ENCODE data around the gene ATP5F1E. TPM values are rescaled to one million over a fixed set of nuclear protein-coding genes. Genes with fewer than 3 reads are reported as not detected.
A peak's percentile ranks its signal among the peaks of the same experiment; 100 is the strongest.

The ATP5F1E gene
- 10 to 100 TPM; 34.5 to 94.0 (median 69.8) TPM for total RNA-seq

DNA sequence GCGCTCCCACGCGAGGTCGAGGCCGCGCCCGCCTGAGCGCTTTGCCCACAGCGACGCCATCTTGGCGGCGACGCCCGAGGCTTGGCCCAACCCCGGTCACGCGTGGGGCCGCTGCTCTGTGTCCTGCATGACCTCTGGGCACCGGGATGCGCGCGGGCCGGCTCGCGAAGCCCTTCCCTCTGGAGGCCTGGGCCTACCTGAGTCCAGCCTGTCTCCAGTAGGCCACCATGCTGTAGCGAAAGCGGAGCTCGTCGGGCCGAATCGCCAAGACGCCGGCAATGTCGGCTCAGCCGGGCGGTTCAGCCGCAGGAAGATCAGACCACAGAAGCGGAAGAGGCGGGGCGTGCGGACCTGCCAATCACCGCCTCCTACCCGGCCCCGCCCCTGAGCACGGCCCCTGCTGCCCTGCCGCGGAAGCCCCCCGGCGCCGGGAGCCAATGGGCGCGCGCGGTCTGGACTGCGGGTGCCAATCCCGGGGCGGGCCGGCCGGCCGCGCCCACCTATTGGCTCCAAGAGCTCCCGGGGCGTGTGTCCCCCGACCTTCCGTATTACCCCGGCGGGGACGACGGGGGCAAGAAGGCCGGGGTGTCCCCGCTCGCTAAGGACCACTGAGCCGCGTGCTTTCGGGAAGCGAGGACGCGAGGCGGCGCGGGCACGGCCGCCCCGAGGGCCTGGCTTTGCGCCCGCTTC lies at the start of gene ATP5F1E:
TSS of gene ATP5F1E (minus strand) at position 313 of the 690 bp plus-strand sequence. CDS start at position 229, 84 bp downstream.
- Histone ChIP-seq H3K4me1 (replicated peaks in 1 of 2) (peaks cover 17 to 48% of the 10 kb centered on the region in 2 donors), H3K27ac (peak within 1 kb of the TSS; percentile 93), H3K4me3 (peak within 1 kb of the TSS; percentile 79 to 96 (median 82))
- in situ Hi-C loops (cut with MboI; ENCODE audit: low pct_unique_long_range_greater_than_20kb in 2 of 9, low sequenced_read_pairs in 9 of 9, unreplicated experiment in 9 of 9): loop anchor here in 1 of 9 experiments (25.0 kb wide), 1 partner anchor 145 kb away; no protein-coding TSS in a partner anchor
- peak; percentile 95 to 99 (median 98) for ATAC-seq (replicated peaks in 6 of 8)
- WGBS, 10 experiments: 0% methylated on average over 1 to 12 of the region's 86 CpGs; no CpG with 5 or more reads in 6 of the 10 experiments

- H3K4me3 ChIP-seq: no peak overlapping the region
- H3K4me1 ChIP-seq (replicated peaks in 1 of 2): no peaks in the 10 kb centered on the region
- in situ Hi-C loops (cut with MboI; ENCODE audit: low pct_unique_long_range_greater_than_20kb in 2 of 9, low sequenced_read_pairs in 9 of 9, unreplicated experiment in 9 of 9): loop anchor here in 1 of 9 experiments (25.0 kb wide), 1 partner anchor 331 kb away; no protein-coding TSS in a partner anchor
- no peak for ATAC-seq (replicated peaks in 6 of 8)
- WGBS, 10 experiments: 20 to 91% (median 70%) methylated on average over 1 to 3 of the region's 3 CpGs; no CpG with 5 or more reads in 1 of the 10 experiments
- H3K27ac ChIP-seq: no peak overlapping the region
Measured at GRCh38 chr20:59081036-59081435, 48.9 kb upstream of the ATP5F1E start.

- in situ Hi-C loops (cut with MboI; ENCODE audit: low pct_unique_long_range_greater_than_20kb in 2 of 9, low sequenced_read_pairs in 9 of 9, unreplicated experiment in 9 of 9): loop anchor here in 1 of 9 experiments (25.0 kb wide), 1 partner anchor 334 kb away; no protein-coding TSS in a partner anchor
- Histone ChIP-seq H3K4me3 (no peak overlapping the region), H3K4me1 (replicated peaks in 1 of 2) (peaks cover 0 to 5% of the 10 kb centered on the region in 2 donors), H3K27ac (no peak overlapping the region)
- WGBS, 10 experiments: 20 to 100% (median 84%) methylated on average over 1 to 5 of the region's 5 CpGs; no CpG with 5 or more reads in 3 of the 10 experiments
- no peak for ATAC-seq (replicated peaks in 6 of 8)
Measured at GRCh38 chr20:59078231-59078630, 46.1 kb upstream of the ATP5F1E start.

DNA sequence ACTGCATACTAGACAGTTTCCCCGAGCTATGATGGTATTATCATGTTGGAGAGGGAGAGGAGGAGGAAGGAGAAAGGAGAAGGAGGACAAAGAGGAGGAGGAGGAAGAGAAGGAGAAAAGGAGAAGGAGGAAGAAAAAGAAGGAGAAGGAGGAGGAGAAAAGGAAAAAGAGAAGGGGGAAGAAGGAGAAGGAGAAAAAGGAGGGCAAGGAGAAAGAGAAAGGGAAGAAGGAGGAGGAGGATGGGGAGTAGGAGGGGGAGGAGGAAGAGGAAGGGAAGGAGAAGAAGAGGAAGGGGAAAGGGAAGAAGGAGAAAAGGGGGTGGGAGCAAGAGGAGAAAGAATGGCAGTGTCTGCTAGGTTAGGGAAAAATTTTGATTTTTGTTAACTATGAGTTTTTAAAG lies 45.6 kb upstream of the ATP5F1E start:
- no peak overlapping the region for H3K4me3 ChIP-seq
- H3K4me1 ChIP-seq (replicated peaks in 1 of 2): peaks cover 0 to 5% of the 10 kb centered on the region in 2 donors
- H3K27ac ChIP-seq: no peak overlapping the region
- in situ Hi-C loops (cut with MboI; ENCODE audit: low pct_unique_long_range_greater_than_20kb in 2 of 9, low sequenced_read_pairs in 9 of 9, unreplicated experiment in 9 of 9): loop anchor here in 1 of 9 experiments (25.0 kb wide), 1 partner anchor 335 kb away; no protein-coding TSS in a partner anchor
- no peak for ATAC-seq (replicated peaks in 6 of 8)
- 0 to 80% (median 16%) methylated on average over 1 of the region's 1 CpG; no CpG with 5 or more reads in 4 of the 10 experiments for WGBS, 10 experiments

DNA sequence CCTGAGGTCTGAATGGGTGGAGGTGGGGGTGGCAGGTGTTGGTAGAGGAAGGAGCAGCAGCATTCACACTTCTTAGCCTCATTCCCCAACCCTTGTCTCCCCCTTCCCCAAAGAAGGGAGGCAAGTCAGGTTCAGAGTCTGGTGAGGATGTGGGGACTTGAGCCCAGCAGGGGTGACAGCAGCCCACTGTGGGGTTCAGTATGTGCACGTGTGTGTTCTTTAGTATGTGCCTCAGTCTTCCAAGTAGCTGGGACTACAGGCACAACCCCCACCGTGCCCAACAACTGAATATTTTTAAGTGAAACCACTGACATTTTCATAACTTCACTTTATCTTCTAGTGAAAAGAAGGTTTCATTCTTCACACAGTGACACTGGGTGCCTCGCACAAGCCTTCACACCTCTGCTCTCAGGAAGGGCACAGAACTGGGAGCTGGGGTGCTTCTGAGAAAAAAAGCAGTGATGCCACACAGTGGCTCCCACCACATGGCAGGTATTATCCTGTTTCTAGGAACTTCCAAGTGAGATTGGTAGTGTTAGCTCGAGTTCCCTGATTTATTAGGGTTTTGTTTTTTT lies 43.9 kb upstream of the ATP5F1E start:
- H3K27ac ChIP-seq: no peak overlapping the region
- ATAC-seq (replicated peaks in 6 of 8): no peak
- peaks cover 0 to 5% of the 10 kb centered on the region in 2 donors for H3K4me1 ChIP-seq (replicated peaks in 1 of 2)
- in situ Hi-C loops (cut with MboI; ENCODE audit: low pct_unique_long_range_greater_than_20kb in 2 of 9, low sequenced_read_pairs in 9 of 9, unreplicated experiment in 9 of 9): loop anchor here in 1 of 9 experiments (25.0 kb wide), 1 partner anchor 336 kb away; no protein-coding TSS in a partner anchor
- WGBS, 10 experiments: 14 to 100% (median 81%) methylated on average over 1 to 3 of the region's 4 CpGs; no CpG with 5 or more reads in 4 of the 10 experiments
- no peak overlapping the region for H3K4me3 ChIP-seq

- peak in 1 of 8 experiments; percentile 25 for ATAC-seq (replicated peaks in 6 of 8)
- in situ Hi-C loops (cut with MboI; ENCODE audit: low pct_unique_long_range_greater_than_20kb in 2 of 9, low sequenced_read_pairs in 9 of 9, unreplicated experiment in 9 of 9): loop anchor here in 1 of 9 experiments (25.0 kb wide), 1 partner anchor 138 kb away; no protein-coding TSS in a partner anchor
- 10 to 51% (median 42%) methylated on average over 2 to 3 of the region's 3 CpGs; no CpG with 5 or more reads in 1 of the 10 experiments for WGBS, 10 experiments
- H3K27ac ChIP-seq: no peak overlapping the region
- peaks cover 0 to 5% of the 10 kb centered on the region in 2 donors for H3K4me1 ChIP-seq (replicated peaks in 1 of 2)
- no peak overlapping the region for H3K4me3 ChIP-seq
Measured at GRCh38 chr20:59074456-59074855, 42.3 kb upstream of the ATP5F1E start.

DNA sequence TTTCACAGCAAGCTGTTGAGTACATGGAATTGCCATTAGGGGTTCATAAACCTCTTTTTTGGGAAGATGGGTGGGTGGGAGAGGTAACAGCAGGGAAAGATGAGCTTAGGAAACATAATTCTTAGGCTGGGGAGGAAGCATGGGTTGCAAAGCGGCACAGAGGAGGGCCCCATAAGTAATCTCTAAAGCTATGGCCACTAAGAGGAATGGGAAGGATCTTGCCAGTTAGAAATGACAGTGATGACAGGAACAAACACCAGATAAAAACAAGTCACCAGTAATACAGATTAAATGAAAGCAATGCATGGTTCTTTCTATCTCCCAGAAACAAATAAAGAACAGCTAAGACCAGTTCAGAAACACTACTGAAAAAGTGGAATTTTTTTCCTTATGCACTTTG lies 41.4 kb upstream of the ATP5F1E start:
- in situ Hi-C loops (cut with MboI; ENCODE audit: low pct_unique_long_range_greater_than_20kb in 2 of 9, low sequenced_read_pairs in 9 of 9, unreplicated experiment in 9 of 9): loop anchor here in 1 of 9 experiments (25.0 kb wide), 1 partner anchor 139 kb away; no protein-coding TSS in a partner anchor

DNA sequence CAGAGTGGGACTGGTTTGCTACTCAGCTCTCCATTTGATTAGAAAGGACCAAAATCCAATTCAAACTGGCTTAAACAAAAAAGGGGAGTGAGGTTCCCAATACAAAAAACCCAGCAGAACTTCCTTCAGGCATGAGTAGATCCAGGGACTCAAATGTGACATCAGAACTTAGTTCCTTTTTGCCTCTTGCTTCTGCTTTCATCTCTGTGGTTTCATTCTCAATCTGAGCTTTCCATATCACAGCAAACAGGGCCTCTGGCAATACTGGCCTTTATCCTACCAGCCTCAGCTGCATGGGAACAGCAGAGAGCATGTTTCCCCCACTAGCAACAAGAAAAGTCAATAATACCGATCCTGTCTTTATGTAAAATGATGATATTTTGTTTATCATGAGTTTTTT lies 39.1 kb upstream of the ATP5F1E start:
- in situ Hi-C loops (cut with MboI; ENCODE audit: low pct_unique_long_range_greater_than_20kb in 2 of 9, low sequenced_read_pairs in 9 of 9, unreplicated experiment in 9 of 9): loop anchor here in 1 of 9 experiments (25.0 kb wide), 1 partner anchor 141 kb away; no protein-coding TSS in a partner anchor
- 83 to 100% (median 85%) methylated on average over 1 of the region's 1 CpG; no CpG with 5 or more reads in 6 of the 10 experiments for WGBS, 10 experiments
- H3K4me1 ChIP-seq (replicated peaks in 1 of 2): peaks cover 0 to 5% of the 10 kb centered on the region in 2 donors
- no peak overlapping the region for H3K4me3 ChIP-seq
- ATAC-seq (replicated peaks in 6 of 8): peak in 2 of 8 experiments; percentile 25 to 38
- H3K27ac ChIP-seq: no peak overlapping the region

More for the DNA sequence above, 41.4 kb upstream of the ATP5F1E start:
- Histone ChIP-seq H3K4me1 (replicated peaks in 1 of 2) (peaks cover 0 to 5% of the 10 kb centered on the region in 2 donors), H3K27ac (no peak overlapping the region), H3K4me3 (no peak overlapping the region)
- ATAC-seq (replicated peaks in 6 of 8): no peak
- WGBS, 10 experiments: 0 to 100% (median 88%) methylated on average over 1 of the region's 1 CpG; no CpG with 5 or more reads in 5 of the 10 experiments

DNA sequence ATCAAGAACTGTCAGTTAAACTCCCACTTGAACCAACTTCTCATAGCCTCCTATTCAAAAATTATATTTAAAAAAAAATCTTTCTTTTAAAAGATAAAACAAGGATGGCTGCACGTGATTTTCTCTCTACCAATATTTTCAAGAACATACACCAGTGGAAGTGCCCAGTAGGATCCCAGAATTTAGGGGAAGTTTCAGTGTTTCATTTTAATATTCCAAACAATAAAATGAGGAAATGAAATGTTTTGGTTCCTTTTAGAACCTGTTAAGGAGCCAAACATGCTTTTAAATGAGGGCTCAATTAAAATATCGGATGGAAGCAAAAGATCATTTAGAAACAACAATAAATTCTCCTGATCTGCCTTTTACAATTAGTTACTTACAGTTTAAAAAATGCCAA lies 36.9 kb upstream of the ATP5F1E start:
- 0 to 100% (median 68%) methylated on average over 1 to 2 of the region's 2 CpGs for WGBS, 10 experiments

DNA sequence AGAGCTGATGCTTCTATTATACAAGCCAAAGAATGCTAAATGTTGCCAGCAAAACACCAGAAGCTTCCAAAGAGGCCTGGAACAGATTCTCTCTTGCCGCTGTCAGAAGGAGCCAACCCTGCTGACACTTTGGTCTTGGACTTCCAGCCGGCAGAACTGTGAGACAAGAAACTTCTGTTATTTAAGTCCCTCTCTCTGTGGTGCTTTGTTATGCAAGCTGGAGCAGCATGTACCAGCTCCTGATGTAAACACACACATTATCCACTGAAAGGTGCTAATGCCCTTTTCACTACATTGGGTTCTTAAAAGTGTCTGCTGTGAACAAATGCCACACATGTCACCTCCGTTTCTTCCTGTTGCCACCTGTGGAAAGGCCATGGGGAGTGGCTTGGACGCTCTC lies 36.4 kb upstream of the ATP5F1E start:
- 20 to 82% (median 50%) methylated on average over 2 to 4 of the region's 4 CpGs; no CpG with 5 or more reads in 2 of the 10 experiments for WGBS, 10 experiments
- in situ Hi-C loops (cut with MboI; ENCODE audit: low pct_unique_long_range_greater_than_20kb in 2 of 9, low sequenced_read_pairs in 9 of 9, unreplicated experiment in 9 of 9): loop anchor here in 1 of 9 experiments (25.0 kb wide), 1 partner anchor 144 kb away; no protein-coding TSS in a partner anchor
- Histone ChIP-seq H3K4me3 (no peak overlapping the region), H3K4me1 (replicated peaks in 1 of 2) (peaks cover 2 to 6% of the 10 kb centered on the region in 2 donors), H3K27ac (no peak overlapping the region)
- ATAC-seq (replicated peaks in 6 of 8): no peak

More for the DNA sequence above, 36.9 kb upstream of the ATP5F1E start:
- Histone ChIP-seq H3K4me1 (replicated peaks in 1 of 2) (peaks cover 0 to 2% of the 10 kb centered on the region in 2 donors), H3K27ac (no peak overlapping the region), H3K4me3 (no peak overlapping the region)
- ATAC-seq (replicated peaks in 6 of 8): no peak
- in situ Hi-C loops (cut with MboI; ENCODE audit: low pct_unique_long_range_greater_than_20kb in 2 of 9, low sequenced_read_pairs in 9 of 9, unreplicated experiment in 9 of 9): loop anchor here in 1 of 9 experiments (25.0 kb wide), 1 partner anchor 143 kb away; no protein-coding TSS in a partner anchor

DNA sequence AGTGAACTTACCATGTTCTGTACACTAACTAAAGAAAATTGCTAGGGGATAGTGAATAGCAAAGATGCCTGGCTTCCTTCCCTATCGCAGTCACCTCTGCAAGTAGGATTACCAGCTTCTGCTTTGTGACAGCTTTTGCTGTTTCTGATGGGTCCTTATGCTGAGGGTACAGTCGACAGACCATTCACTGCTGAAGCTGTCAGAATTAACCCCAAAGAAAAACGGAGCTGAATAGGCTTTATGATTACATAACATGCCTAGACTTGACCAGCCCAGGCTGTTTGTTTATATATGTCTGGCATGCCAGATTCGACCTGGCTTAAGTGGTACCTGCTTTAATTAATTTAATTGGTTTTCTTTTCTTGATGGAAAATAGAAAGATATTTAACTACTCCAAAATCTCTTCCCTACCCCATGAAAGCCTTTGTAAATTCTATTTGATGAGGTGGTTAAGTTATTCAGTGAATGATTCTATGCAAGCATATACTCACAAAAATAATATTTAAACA lies 32.1 kb upstream of the ATP5F1E start:
- Histone ChIP-seq H3K27ac (no peak overlapping the region), H3K4me3 (no peak overlapping the region), H3K4me1 (replicated peaks in 1 of 2) (peaks cover 6 to 19% of the 10 kb centered on the region in 2 donors)
- ATAC-seq (replicated peaks in 6 of 8): peak in 6 of 8 experiments; percentile 11 to 22 (median 14)
- in situ Hi-C loops (cut with MboI; ENCODE audit: low pct_unique_long_range_greater_than_20kb in 2 of 9, low sequenced_read_pairs in 9 of 9, unreplicated experiment in 9 of 9): loop anchor here in 1 of 9 experiments (25.0 kb wide), 1 partner anchor 148 kb away; no protein-coding TSS in a partner anchor
- 6 to 93% (median 65%) methylated on average over 1 to 4 of the region's 4 CpGs; no CpG with 5 or more reads in 2 of the 10 experiments for WGBS, 10 experiments

Data from motor neuron (in vitro differentiated cells).